HEK293T (cell line): Measurements from ENCODE around the gene SCYL2.

ENCODE experiments used
- HDGF ChIP-seq: fragments of 450-650 bp; IDR thresholded peaks from 2 replicates; pipeline ENCODE4 v1.6.1; 2017; ENCODE audit warnings: antibody characterized with exemption, borderline replicate concordance
- PKNOX1 ChIP-seq: fragments of 450-650 bp; IDR thresholded peaks from 2 replicates; pipeline ENCODE4 v1.6.1; 2016

- no peak for TF ChIP-seq HDGF
- no peak for TF ChIP-seq PKNOX1
Measured at GRCh38 chr12:100253437-100253836, 13.5 kb upstream of the SCYL2 start.
